ENCODE measurements around the gene BCKDK. TPM values are rescaled to one million over a fixed set of nuclear protein-coding genes. Genes with fewer than 3 reads are reported as not detected.

The BCKDK gene
- total and polyA plus RNA-seq, 2 of the 8 experiments (the other 6 are each of a cell fraction or from before 2014, with no cell fraction given) = 49.6 to 77.1 TPM

DNA sequence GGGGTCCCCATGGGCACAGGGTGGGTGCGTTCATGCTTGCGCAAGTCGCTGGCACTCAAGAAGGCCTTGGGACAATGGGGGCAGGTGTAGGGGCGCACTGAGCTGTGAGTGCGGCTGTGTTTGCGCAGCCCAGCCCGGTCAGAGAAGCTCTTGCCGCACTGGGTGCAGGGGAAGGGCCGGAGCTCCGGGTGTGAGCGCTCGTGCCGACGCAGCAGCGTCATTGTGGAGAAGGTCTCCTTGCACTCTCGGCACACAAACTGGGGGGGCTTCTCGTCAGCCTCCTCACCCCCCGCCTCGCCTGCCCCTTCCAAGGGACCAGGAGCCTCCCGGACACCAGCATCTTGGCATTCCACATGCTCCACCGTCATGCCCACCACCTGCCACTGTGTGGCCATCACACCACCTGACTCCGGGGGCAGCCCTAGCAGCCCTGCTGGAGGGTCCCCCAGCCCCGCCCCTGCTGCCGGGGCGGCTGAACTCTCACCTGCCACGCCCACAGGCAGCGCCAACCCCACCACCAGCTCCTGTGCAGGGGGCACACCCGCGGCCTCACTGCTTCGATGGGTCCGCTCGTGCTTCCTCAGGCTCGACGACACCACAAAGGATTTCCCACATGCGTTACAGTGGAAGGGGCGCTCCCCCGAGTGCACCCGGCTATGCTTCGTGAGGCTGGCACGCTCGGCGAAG, 46.9 kb upstream of the BCKDK start:
- peaks cover 6 to 28% (median 14%) of the 10 kb centered on the region in 4 experiments; a peak in 6 of 8 replicates for H3K36me3 ChIP-seq (ENCODE audit: control insufficient read depth in 2 of 4, insufficient read depth in 4 of 4, low read length in 3 of 4)
- H3K23ac ChIP-seq (ENCODE audit: insufficient read length) = no peak overlapping the region
- H3K56ac ChIP-seq (replicated peaks; ENCODE audit: insufficient read length, low read depth, low read length) = no peak overlapping the region
- H2BK12ac ChIP-seq (ENCODE audit: low read depth, low read length) = no peak overlapping the region
- no peak overlapping the region for H3K4me3 ChIP-seq (ENCODE audit: extremely low read depth in 1 of 4, insufficient read depth in 2 of 4, low read depth in 3 of 4, low read length in 4 of 4)
- no peak overlapping the region for H3K4ac ChIP-seq (replicated peaks; ENCODE audit: insufficient read length, low read depth, low read length)
- peaks cover 0 to 15% of the 10 kb centered on the region in 2 experiments for H4K20me1 ChIP-seq (replicated peaks in 1 of 2; ENCODE audit: control insufficient read depth in 1 of 2, insufficient read depth in 2 of 2, low read length in 2 of 2)
- H3K79me1 ChIP-seq (ENCODE audit: low read depth, low read length) = peaks cover under 1% of the 10 kb centered on the region; the same call in 1 of the 2 replicates
- DNase-seq (ENCODE audit: low read depth in 1 of 2, low spot score in 2 of 2) = no peak
- H4K91ac ChIP-seq (replicated peaks; ENCODE audit: insufficient read length, low read length) = no peak overlapping the region
- H4K8ac ChIP-seq (ENCODE audit: extremely low read depth, insufficient read depth, low read length) = no peak overlapping the region
- H3K4me1 ChIP-seq (replicated peaks in 1 of 4; ENCODE audit: control insufficient read depth in 3 of 4, insufficient read depth in 4 of 4, low read length in 3 of 4) = no peaks in the 10 kb centered on the region
- no peak overlapping the region for H2BK5ac ChIP-seq (ENCODE audit: low read depth, low read length)
- no peaks in the 10 kb centered on the region for H3K23me2 ChIP-seq (ENCODE audit: low read depth, low read length)
- no peak overlapping the region for H2BK120ac ChIP-seq (replicated peaks; ENCODE audit: low read depth, low read length)
- POLR2A ChIA-PET (ENCODE audit: partially characterized antibody) = interaction anchor here (0.8 to 1.4 kb wide), 2 partner anchors 14 to 141 kb away, joined by 3 read pairs; partner anchors contain the start of gene PYCARD
- H3K9ac ChIP-seq (replicated peaks in 1 of 4; ENCODE audit: extremely low read depth in 1 of 4, low read depth in 3 of 4, low read length in 3 of 4) = no peak overlapping the region
- peaks cover 0 to 5% of the 10 kb centered on the region in 2 experiments; a peak in 1 of 4 replicates for H3K79me2 ChIP-seq (ENCODE audit: control insufficient read depth in 1 of 2, insufficient read depth in 2 of 2, low read length in 2 of 2)
- WGBS, 2 experiments (ENCODE audit: extremely low coverage in 1 of 2, insufficient coverage in 1 of 2, insufficient read length in 1 of 2, insufficient replicate concordance in 2 of 2, low coverage in 1 of 2, low lambda C conversion rate in 2 of 2, missing lambda C conversion rate in 1 of 2) = 97% methylated on average over 37 of the region's 42 CpGs; no CpG with 5 or more reads in 1 of the 2 experiments
- H3K18ac ChIP-seq (ENCODE audit: extremely low read depth, low read length) = no peak overlapping the region
- no peak overlapping the region for H3K4me2 ChIP-seq (ENCODE audit: insufficient read depth in 1 of 2, low read depth in 2 of 2, low read length in 2 of 2)
- no peak overlapping the region for H2BK20ac ChIP-seq (ENCODE audit: low read length)
- FAIRE-seq = no peak
- no peak overlapping the region for H2AK5ac ChIP-seq (ENCODE audit: low read depth, low read length)
- H3K27me3 ChIP-seq (replicated peaks in 1 of 4; ENCODE audit: control insufficient read depth in 3 of 4, extremely low read depth in 1 of 4, insufficient read depth in 3 of 4, low read length in 3 of 4) = no peaks in the 10 kb centered on the region
- no peak overlapping the region for H2AFZ ChIP-seq (ENCODE audit: low read length)
- no peak overlapping the region for H3K27ac ChIP-seq (ENCODE audit: low read depth, low read length)
- no peaks in the 10 kb centered on the region for H3K9me3 ChIP-seq (ENCODE audit: insufficient read depth in 2 of 2, low read depth in 1 of 2, low read length in 1 of 2)
- CTCF ChIA-PET (ENCODE audit: partially characterized antibody) = interaction anchor here (0.5 to 1.3 kb wide), 7 partner anchors 11 to 107 kb away, joined by 3 read pairs; partner anchors contain the start of gene HSD3B7
- no peak overlapping the region for H2BK15ac ChIP-seq (ENCODE audit: low read length)
- no peak overlapping the region for H4K5ac ChIP-seq (ENCODE audit: insufficient read length, low read depth, low read length)
- H3K14ac ChIP-seq (ENCODE audit: insufficient read length) = no peak overlapping the region
- no peak for TF ChIP-seq RFX5 (IDR thresholded peaks at IDR 0.05; ENCODE audit: borderline replicate concordance, low read depth, low read length)
- no peak for TF ChIP-seq CEBPB (IDR thresholded peaks at IDR 0.05; ENCODE audit: low read depth, low read length)
- TF ChIP-seq SAP30 (IDR thresholded peaks at IDR 0.05; ENCODE audit: insufficient read depth, insufficient replicate concordance, low read length) = no peak
- TF ChIP-seq ZNF274 (IDR thresholded peaks at IDR 0.05; ENCODE audit: borderline replicate concordance, extremely low read depth, low read length) = no peak
- TF ChIP-seq, protein P1, sequence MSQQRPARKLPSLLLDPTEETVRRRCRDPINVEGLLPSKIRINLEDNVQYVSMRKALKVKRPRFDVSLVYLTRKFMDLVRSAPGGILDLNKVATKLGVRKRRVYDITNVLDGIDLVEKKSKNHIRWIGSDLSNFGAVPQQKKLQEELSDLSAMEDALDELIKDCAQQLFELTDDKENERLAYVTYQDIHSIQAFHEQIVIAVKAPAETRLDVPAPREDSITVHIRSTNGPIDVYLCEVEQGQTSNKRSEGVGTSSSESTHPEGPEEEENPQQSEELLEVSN (IDR thresholded peaks at IDR 0.05) = no peak
- no peak for TF ChIP-seq GTF2F1 (IDR thresholded peaks at IDR 0.05; ENCODE audit: borderline replicate concordance, low read depth, low read length)
- TF ChIP-seq GABPA (IDR thresholded peaks at IDR 0.05; ENCODE audit: borderline replicate concordance, insufficient read depth, low read length) = no peak
- no peak for TF ChIP-seq BACH1 (IDR thresholded peaks at IDR 0.05; ENCODE audit: low read length)
- TF ChIP-seq EP300 (IDR thresholded peaks at IDR 0.05; ENCODE audit: borderline replicate concordance in 1 of 2, low read depth in 2 of 2, low read length in 2 of 2) = no peak
- no peak for TF ChIP-seq SP1 (IDR thresholded peaks at IDR 0.05; ENCODE audit: low read depth, low read length)
- no peak for TF ChIP-seq CHD2 (IDR thresholded peaks at IDR 0.05; ENCODE audit: low read length)
- TF ChIP-seq CBX5 (IDR thresholded peaks at IDR 0.05; ENCODE audit: low read depth, low read length) = no peak
